PFSK-1 (cell line): ENCODE data around the gene RPAIN.

ENCODE experiments used
- FOXP2 ChIP-seq: optimal IDR thresholded peaks from 2 replicates; pipeline ENCODE3; 2011; ENCODE audit warnings: borderline replicate concordance, control low read depth, inconsistent platforms; ENCODE audit not compliant: insufficient read depth; ENCODE audit errors: extremely low read length, extremely low read depth
- POLR2AphosphoS5 ChIP-seq: IDR thresholded peaks from 2 replicates; pipeline ENCODE4 v1.6.1; 2012; ENCODE audit warnings: low read depth, mild to moderate bottlenecking, control low read depth, low read length, moderate library complexity
- SIN3A ChIP-seq: IDR thresholded peaks from 2 replicates; pipeline ENCODE4 v1.6.1; 2012; ENCODE audit warnings: mild to moderate bottlenecking, low read length, moderate library complexity, borderline replicate concordance; ENCODE audit not compliant: insufficient read depth
- TAF1 ChIP-seq: IDR thresholded peaks from 2 replicates; pipeline ENCODE4 v1.6.1; 2012; ENCODE audit warnings: low read length, control low read depth, borderline replicate concordance; ENCODE audit not compliant: insufficient read depth
- TF ChIP-seq, protein P1 (sequence below), 2 experiments: IDR thresholded peaks; 2 replicates each; pipeline versions ENCODE4 v1.6.1 to v1.8.0; 2011 to 2012; ENCODE audit warnings: low read depth in 2 of 2, low read length in 2 of 2, control low read depth in 1 of 2, inconsistent platforms in 1 of 2, mild to moderate bottlenecking in 1 of 2, moderate library complexity in 1 of 2; ENCODE audit not compliant: insufficient read depth in 1 of 2

GRCh38 chr17:5431949-5432556, 12.1 kb downstream of the RPAIN start:
- TF ChIP-seq POLR2AphosphoS5 (peak; percentile 76), SIN3A (no peak), TAF1 (no peak), FOXP2 (no peak)
- TF ChIP-seq, protein P1, sequence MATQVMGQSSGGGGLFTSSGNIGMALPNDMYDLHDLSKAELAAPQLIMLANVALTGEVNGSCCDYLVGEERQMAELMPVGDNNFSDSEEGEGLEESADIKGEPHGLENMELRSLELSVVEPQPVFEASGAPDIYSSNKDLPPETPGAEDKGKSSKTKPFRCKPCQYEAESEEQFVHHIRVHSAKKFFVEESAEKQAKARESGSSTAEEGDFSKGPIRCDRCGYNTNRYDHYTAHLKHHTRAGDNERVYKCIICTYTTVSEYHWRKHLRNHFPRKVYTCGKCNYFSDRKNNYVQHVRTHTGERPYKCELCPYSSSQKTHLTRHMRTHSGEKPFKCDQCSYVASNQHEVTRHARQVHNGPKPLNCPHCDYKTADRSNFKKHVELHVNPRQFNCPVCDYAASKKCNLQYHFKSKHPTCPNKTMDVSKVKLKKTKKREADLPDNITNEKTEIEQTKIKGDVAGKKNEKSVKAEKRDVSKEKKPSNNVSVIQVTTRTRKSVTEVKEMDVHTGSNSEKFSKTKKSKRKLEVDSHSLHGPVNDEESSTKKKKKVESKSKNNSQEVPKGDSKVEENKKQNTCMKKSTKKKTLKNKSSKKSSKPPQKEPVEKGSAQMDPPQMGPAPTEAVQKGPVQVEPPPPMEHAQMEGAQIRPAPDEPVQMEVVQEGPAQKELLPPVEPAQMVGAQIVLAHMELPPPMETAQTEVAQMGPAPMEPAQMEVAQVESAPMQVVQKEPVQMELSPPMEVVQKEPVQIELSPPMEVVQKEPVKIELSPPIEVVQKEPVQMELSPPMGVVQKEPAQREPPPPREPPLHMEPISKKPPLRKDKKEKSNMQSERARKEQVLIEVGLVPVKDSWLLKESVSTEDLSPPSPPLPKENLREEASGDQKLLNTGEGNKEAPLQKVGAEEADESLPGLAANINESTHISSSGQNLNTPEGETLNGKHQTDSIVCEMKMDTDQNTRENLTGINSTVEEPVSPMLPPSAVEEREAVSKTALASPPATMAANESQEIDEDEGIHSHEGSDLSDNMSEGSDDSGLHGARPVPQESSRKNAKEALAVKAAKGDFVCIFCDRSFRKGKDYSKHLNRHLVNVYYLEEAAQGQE (IDR thresholded peaks at IDR 0.05; ENCODE audit: insufficient read depth in 1 of 2, low read depth in 2 of 2, low read length in 2 of 2): no peak
